Skeletal muscle cell (primary cell): ENCODE measurements around the gene REV1.
"Not testable (repeated sequence)": the region's sequence is repeated elsewhere in the genome, so short reads cannot be mapped to it uniquely, and the experiment has no call there.

Experiments used
- DNase-seq: peaks from one replicate; pipeline ENCODE4 v3.0.0-alpha.2; 2010; ENCODE audit warnings: low read depth
- H3K4me3 ChIP-seq: 2 replicates; pipeline ENCODE4 v1.5.1; 2011; ENCODE audit warnings: low read depth, mild to moderate bottlenecking, control low read depth, low read length, moderate library complexity

REV1 gene

DNA sequence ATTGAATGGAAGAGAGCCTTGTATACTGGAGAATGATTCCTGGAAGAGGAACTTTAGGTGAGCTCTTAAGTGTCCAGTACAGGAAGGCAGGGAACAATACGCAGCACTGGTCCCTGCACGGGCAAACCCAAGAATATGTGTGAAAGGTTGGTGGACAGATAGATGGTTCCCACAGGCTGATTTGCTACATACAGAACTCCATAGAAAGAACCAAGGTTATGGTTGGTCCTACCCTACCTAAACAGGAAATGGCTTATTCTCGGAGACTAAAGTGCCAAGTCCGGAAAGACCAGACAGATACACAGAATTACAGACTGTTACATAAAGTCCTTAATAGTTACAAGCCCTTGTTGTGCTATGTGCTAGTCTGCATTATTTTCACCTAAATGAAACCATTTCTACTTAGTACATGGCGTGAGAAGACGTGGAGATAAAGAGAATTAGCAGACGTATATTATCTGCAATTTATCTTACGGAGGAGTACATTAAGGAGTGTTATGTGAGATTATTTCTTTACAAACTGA, 1.2 kb downstream of the REV1 start:
- peak overlapping the region; percentile 84 for H3K4me3 ChIP-seq
- DNase-seq: no peak

GRCh38 chr2:99487906-99488305, 1.9 kb downstream of the REV1 start:
- no peak overlapping the region for H3K4me3 ChIP-seq

DNA sequence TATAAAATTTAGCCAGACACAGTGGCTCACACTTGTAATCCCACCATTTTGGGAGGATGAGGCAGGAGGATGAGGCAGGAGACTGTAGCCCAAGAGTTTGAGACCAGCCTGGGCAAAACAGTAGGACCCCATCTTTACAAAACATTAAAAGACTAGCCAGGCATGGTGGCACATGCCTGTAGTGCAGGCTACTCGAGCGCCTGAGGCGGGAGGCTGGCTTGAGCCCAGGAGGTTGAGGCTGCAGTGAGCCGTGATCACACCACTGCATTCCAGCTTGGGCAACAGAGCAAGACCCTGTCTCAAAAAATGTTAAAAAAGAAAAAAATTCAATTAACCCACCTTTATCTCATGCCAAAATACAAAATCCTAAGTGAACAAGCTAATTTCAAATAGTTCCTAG, 4.0 kb downstream of the REV1 start:
- H3K4me3 ChIP-seq: no peak overlapping the region
- DNase-seq: no peak

More at GRCh38 chr2:99487906-99488305, 1.9 kb downstream of the REV1 start:
- no peak for DNase-seq

- no peak for DNase-seq
- H3K4me3 ChIP-seq: no peak overlapping the region
Observed at GRCh38 chr2:99485411-99485810, 4.4 kb downstream of the REV1 start.

- no peak for DNase-seq
- no peak overlapping the region for H3K4me3 ChIP-seq
Observed at GRCh38 chr2:99484205-99484604, 5.6 kb downstream of the REV1 start.

DNA sequence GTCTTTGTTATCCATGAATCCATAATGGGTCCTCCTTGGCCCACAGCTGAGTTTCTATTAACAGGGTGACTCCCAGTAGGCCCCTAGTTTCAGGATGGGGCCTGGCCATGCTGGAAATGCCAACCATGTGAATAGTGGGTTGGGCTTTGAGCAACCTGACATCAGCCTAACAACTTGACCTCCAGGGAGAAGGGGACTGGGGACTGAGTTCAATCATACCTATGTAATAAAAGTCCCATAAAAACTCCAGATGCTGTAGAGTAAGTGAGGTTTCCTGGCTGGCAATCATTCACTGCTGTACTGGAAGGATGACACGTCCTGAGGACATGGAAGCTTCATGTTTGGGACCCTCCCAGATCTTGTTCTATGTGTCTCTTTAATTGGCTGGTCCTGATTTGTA, 7.9 kb downstream of the REV1 start:
- no peak for DNase-seq
- no peak overlapping the region for H3K4me3 ChIP-seq

GRCh38 chr2:99481527-99481926, 8.3 kb downstream of the REV1 start:
- no peak overlapping the region for H3K4me3 ChIP-seq
- no peak for DNase-seq

GRCh38 chr2:99480390-99480789, 9.4 kb downstream of the REV1 start:
- no peak overlapping the region for H3K4me3 ChIP-seq
- DNase-seq: no peak

GRCh38 chr2:99478632-99479031, 11.2 kb downstream of the REV1 start:
- no peak overlapping the region for H3K4me3 ChIP-seq

DNA sequence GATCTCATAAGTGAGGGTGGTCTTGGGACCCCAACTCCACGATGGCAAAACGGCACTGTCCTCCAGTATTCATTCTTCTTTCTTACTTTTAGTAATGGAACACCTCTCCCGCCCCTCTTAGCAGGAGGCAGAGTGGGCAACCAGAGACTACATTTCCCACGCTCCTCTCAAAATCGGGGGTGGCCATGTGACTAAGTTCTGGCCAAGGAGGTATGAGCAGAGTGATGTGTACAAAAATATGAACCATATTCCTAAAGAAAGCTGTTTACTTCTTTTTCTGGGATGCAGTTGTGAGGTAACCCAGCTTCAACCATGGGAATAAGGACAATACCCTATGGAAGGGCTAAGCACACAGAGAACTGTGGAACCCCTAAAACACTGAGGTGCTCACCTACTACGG, 12.8 kb downstream of the REV1 start:
- no peak overlapping the region for H3K4me3 ChIP-seq
- DNase-seq: no peak

More at GRCh38 chr2:99478632-99479031, 11.2 kb downstream of the REV1 start:
- DNase-seq: no peak

DNA sequence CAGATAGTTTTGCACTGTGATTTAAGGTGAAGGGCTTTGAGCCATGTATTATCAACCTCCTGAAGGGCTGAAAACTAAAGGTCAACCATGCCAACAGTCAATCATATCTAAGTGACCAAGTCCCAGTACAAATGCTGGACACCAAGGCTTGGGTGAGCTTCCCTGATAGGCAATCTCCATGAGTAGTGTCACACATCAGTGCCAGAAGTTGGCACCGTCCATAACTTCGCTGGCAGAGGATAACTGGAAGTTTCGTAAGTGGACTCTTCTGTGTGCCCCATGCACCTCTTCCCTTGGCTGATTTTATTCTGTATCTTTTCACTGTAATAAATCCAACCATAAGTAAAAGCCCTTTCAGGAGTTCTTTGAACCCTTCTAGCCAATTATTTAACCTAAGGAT, 13.2 kb downstream of the REV1 start:
- no peak overlapping the region for H3K4me3 ChIP-seq
- DNase-seq: no peak

DNA sequence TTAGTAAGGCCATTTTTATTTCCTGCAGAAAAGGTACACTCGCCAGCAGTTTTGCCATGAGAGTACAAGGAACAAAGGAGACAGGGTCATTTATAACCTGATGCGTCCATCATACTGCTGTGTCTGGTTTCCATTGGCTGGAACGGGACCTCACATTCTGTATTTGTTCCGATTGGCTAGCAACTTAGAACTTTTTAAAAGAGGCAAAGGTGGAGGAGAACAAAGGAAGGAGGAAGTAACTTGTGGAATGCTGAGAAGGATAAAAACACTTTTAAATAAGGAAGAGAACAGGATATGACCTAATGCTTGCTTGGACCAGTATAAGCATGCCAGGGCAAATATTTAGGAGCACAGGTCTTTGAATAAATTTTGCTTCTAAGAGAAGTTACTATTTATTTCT, 14.7 kb downstream of the REV1 start:
- not testable (repeated sequence) for DNase-seq

GRCh38 chr2:99473518-99474083, 16.2 kb downstream of the REV1 start:
- DNase-seq: no peak
- H3K4me3 ChIP-seq: no peak overlapping the region

More for the DNA sequence above, 14.7 kb downstream of the REV1 start:
- not testable (repeated sequence) for H3K4me3 ChIP-seq

DNA sequence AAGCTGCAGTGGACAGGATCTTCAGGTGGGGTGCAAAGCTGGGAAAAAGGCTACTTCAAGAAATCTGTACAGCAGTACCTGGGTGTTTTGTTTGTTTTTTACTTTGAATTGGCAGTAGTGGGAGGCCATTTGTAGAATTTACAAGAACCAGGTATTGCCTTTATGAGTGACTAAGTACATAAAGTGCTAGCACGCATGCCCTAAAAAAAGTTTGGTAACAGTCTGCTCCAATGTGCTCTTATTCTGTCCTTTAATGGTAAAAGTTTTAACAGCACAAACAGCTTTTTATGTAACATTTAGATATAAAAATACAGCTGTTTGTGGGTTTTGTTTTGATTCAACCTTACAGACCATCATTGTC, 17.2 kb downstream of the REV1 start:
- no peak overlapping the region for H3K4me3 ChIP-seq

DNA sequence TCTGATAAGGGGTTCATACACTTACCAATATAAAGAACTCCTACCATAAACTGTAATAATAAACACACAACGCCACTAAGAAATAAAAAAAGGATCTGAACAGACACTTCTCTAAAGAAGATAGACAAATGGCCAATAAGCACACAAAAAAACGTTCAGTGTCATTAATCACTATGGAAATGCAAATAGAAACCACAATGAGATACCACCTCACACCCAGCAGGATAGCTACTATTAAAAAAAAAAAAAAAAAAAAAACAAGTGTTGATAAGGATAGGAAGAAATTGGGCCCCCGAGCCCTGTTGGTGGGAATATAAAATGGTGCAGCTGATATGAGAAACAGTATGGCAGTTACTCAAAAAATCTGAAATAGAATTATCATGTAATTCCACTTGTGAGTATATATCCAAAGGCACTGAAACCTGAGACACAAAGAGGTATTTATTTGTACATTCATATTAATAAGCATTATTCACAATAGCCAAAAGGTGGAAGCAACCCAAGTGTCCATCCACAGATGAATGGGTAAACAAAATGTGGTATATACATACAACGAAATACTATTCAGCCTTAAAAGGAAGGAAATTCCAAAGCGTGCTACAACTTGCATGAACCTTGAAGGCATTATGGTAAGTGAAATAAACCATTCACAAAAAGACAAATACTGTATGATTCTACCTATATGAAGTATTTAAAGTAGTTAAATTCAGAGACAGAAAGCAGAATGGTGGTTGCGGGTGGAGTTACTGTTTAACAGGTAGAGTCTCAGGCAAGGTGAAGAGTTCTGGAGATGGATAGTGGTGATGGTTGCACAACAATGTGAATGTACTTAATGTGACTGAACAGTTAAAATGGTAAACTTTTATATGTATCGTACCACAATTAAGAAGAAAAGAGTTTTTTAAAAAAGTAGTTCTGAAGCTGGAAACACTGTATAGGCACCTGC, 17.9 kb downstream of the REV1 start:
- no peak for DNase-seq
- H3K4me3 ChIP-seq: no peak overlapping the region

More for the DNA sequence above, 17.2 kb downstream of the REV1 start:
- DNase-seq: no peak

DNA sequence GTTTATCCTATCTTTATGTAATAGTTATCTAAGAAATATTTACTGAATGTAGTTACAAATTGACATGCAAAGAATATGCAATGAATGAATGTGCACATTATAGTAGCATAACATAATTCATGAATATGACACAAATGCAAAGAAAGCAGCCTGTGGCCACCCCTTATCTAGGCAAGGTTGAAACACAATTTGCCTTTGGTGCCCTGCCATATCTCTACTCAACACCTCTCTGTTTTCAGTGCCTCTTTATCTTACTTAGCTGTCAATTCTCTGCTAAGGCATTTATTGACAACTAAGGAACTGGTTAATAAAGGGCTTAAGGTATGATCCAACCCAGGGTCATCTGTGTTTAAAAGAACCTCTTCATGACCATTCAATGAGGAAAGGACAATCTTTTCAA, 18.9 kb downstream of the REV1 start:
- no peak overlapping the region for H3K4me3 ChIP-seq
- DNase-seq: no peak

- H3K4me3 ChIP-seq, DNase-seq: not testable (repeated sequence)
Observed at GRCh38 chr2:99470459-99470858, 19.4 kb downstream of the REV1 start.

- no peak for DNase-seq
- no peak overlapping the region for H3K4me3 ChIP-seq
Observed at GRCh38 chr2:99469394-99469793, 20.4 kb downstream of the REV1 start.

- no peak for DNase-seq
- no peak overlapping the region for H3K4me3 ChIP-seq
Observed at GRCh38 chr2:99468155-99468554, 21.7 kb downstream of the REV1 start.

GRCh38 chr2:99467390-99467789, 22.4 kb downstream of the REV1 start:
- DNase-seq: no peak
- no peak overlapping the region for H3K4me3 ChIP-seq
